Loucy (cell line): Measurements from ENCODE around the gene APC2.

Experiments used
- H2AFZ ChIP-seq: fragments of 200-600 bp; sonication (generic); 2 replicates; pipeline ENCODE4 v1.6.0; 2016; ENCODE audit warnings: antibody characterized with exemption, mild to moderate bottlenecking, low read length, moderate library complexity
- H3F3A ChIP-seq: fragments of 200-600 bp; 2 replicates; pipeline ENCODE4 v1.6.0; 2016; ENCODE audit warnings: antibody characterized with exemption, low read depth, mild to moderate bottlenecking
- H3K27me3 ChIP-seq: fragments of 200-600 bp; sonication (generic); 2 replicates; pipeline ENCODE4 v1.6.1; 2014; ENCODE audit warnings: low read length, mild to moderate bottlenecking; ENCODE audit not compliant: insufficient read depth, poor library complexity, severe bottlenecking
- H3K36me3 ChIP-seq: fragments of 200-600 bp; sonication (generic); 2 replicates; pipeline ENCODE4 v1.6.1; 2016; ENCODE audit warnings: low read length; ENCODE audit not compliant: insufficient read depth
- H3K4me1 ChIP-seq: fragments of 200-600 bp; sonication (generic); 2 replicates; pipeline ENCODE4 v1.5.1; 2014; ENCODE audit warnings: low read length, mild to moderate bottlenecking; ENCODE audit not compliant: insufficient read depth, poor library complexity, severe bottlenecking
- H3K4me2 ChIP-seq: fragments of 200-600 bp; sonication (generic); 2 replicates; pipeline ENCODE4 v1.6.0; 2014; ENCODE audit warnings: antibody characterized with exemption, low read length, low read depth, mild to moderate bottlenecking; ENCODE audit not compliant: poor library complexity, severe bottlenecking
- H3K4me3 ChIP-seq: fragments of 200-600 bp; sonication (generic); 2 replicates; pipeline ENCODE4 v1.5.1; 2014; ENCODE audit warnings: low read length, mild to moderate bottlenecking, mixed read lengths; ENCODE audit not compliant: poor library complexity, severe bottlenecking
- H3K79me2 ChIP-seq: fragments of 200-600 bp; sonication (generic); 2 replicates; pipeline ENCODE4 v1.6.1; 2014; ENCODE audit warnings: low read length; ENCODE audit not compliant: insufficient read depth
- H3K9ac ChIP-seq: fragments of 200-600 bp; sonication (generic); 2 replicates; pipeline ENCODE4 v1.6.0; 2014; ENCODE audit warnings: mild to moderate bottlenecking, low read depth, low read length, moderate library complexity; ENCODE audit not compliant: poor library complexity, severe bottlenecking
- H3K9me2 ChIP-seq: fragments of 200-600 bp; sonication (generic); replicated peaks from 2 replicates; pipeline ENCODE4 v1.6.1; 2016; ENCODE audit warnings: low read depth, low read length, mixed read lengths
- H3K9me3 ChIP-seq: fragments of 200-600 bp; sonication (generic); 2 replicates; pipeline ENCODE4 v1.6.1; 2014; ENCODE audit warnings: mild to moderate bottlenecking, antibody characterized with exemption, low read length, low read depth; ENCODE audit not compliant: insufficient read depth
- H4K20me1 ChIP-seq: fragments of 200-600 bp; sonication (generic); 2 replicates; pipeline ENCODE4 v1.6.0; 2014; ENCODE audit warnings: antibody characterized with exemption, low read length, mild to moderate bottlenecking; ENCODE audit not compliant: insufficient read depth, poor library complexity, severe bottlenecking
- CTCF ChIP-seq: fragments of 200-600 bp; sonication (generic); conservative IDR thresholded peaks from 2 replicates; pipeline ENCODE4 v1.5.1; 2014; ENCODE audit warnings: mild to moderate bottlenecking, antibody characterized with exemption, low read length
- EZH2phosphoT487 ChIP-seq: fragments of 200-600 bp; IDR thresholded peaks from 2 replicates; pipeline ENCODE4 v1.6.1; 2018; ENCODE audit warnings: antibody characterized with exemption, mild to moderate bottlenecking, moderate library complexity, borderline replicate concordance

APC2 gene

GRCh38 chr19:1482361-1483130 is 32.6 kb downstream of the APC2 start:
- H3K9me3 ChIP-seq, result no peaks in the 10 kb centered on the region
- H3F3A ChIP-seq, result no peaks in the 10 kb centered on the region
- H3K9ac ChIP-seq, result no peak overlapping the region
- no peak overlapping the region for H3K4me2 ChIP-seq
- peaks cover 5% of the 10 kb centered on the region for H4K20me1 ChIP-seq
- peaks cover 14% of the 10 kb centered on the region for H3K79me2 ChIP-seq
- H3K9me2 ChIP-seq, result no peaks in the 10 kb centered on the region
- H3K27me3 ChIP-seq, result no peaks in the 10 kb centered on the region
- no peak overlapping the region for H3K4me3 ChIP-seq
- peaks cover 7% of the 10 kb centered on the region for H3K4me1 ChIP-seq
- no peaks in the 10 kb centered on the region for H3K36me3 ChIP-seq
- TF ChIP-seq EZH2phosphoT487, result no peak
- no peak for TF ChIP-seq CTCF
- H2AFZ ChIP-seq, result no peak overlapping the region

GRCh38 chr19:1483131-1483978 is 33.4 kb downstream of the APC2 start:
- Histone ChIP-seq H3K4me3 (no peak overlapping the region), H3K4me2 (no peak overlapping the region), H4K20me1 (peaks cover 5% of the 10 kb centered on the region), H3K9me3 (no peaks in the 10 kb centered on the region), H3K79me2 (peaks cover 6% of the 10 kb centered on the region), H3F3A (no peaks in the 10 kb centered on the region), H2AFZ (no peak overlapping the region), H3K4me1 (peaks cover 4% of the 10 kb centered on the region), H3K36me3 (no peaks in the 10 kb centered on the region), H3K9ac (no peak overlapping the region), H3K9me2 (no peaks in the 10 kb centered on the region), H3K27me3 (no peaks in the 10 kb centered on the region)
- TF ChIP-seq CTCF, result no peak
- TF ChIP-seq EZH2phosphoT487, result no peak

- no peaks in the 10 kb centered on the region for H3K9me2 ChIP-seq
- no peak overlapping the region for H2AFZ ChIP-seq
- H3F3A ChIP-seq, result no peaks in the 10 kb centered on the region
- H3K79me2 ChIP-seq, result no peaks in the 10 kb centered on the region
- H3K9me3 ChIP-seq, result no peaks in the 10 kb centered on the region
- TF ChIP-seq CTCF (no peak), EZH2phosphoT487 (no peak)
- H3K36me3 ChIP-seq, result no peaks in the 10 kb centered on the region
- H3K4me2 ChIP-seq, result no peak overlapping the region
- peaks cover 4% of the 10 kb centered on the region for H3K4me1 ChIP-seq
- no peaks in the 10 kb centered on the region for H4K20me1 ChIP-seq
- no peak overlapping the region for H3K9ac ChIP-seq
- no peaks in the 10 kb centered on the region for H3K27me3 ChIP-seq
- no peak overlapping the region for H3K4me3 ChIP-seq
Measured at GRCh38 chr19:1483979-1484428, 34.1 kb downstream of the APC2 start.
